Heart right ventricle (tissue), 16 donors: ENCODE data around the gene FHAD1. TPM values are rescaled to one million over a fixed set of nuclear protein-coding genes. Genes with fewer than 3 reads are reported as not detected.

Source experiments
- ATAC-seq, 8 donors: fragments of 200-7000 bp; cut with Tn5 transposase; one replicate each; pipeline ENCODE4 v1.9.1; 2020; ENCODE audit warnings: mild to moderate bottlenecking in 8 of 8, moderate library complexity in 8 of 8, moderate number of reproducible peaks in 1 of 8
- DNase-seq, 2 donors: peaks; one replicate each; pipeline ENCODE4 v3.0.0-alpha.2; 2020
- H3K27ac ChIP-seq, 10 donors: fragments of 200-600 bp; sonication (generic) in 2 of 10; one replicate each; pipeline versions ENCODE4 v1.5.0 to v1.8.0; 2020 to 2022; ENCODE audit warnings: mild to moderate bottlenecking in 3 of 10
- H3K27me3 ChIP-seq, 7 donors: fragments of 200-600 bp; one replicate each; pipeline ENCODE4 v1.8.0; 2021 to 2022; ENCODE audit warnings: mild to moderate bottlenecking in 2 of 7
- H3K36me3 ChIP-seq, 9 donors: fragments of 200-600 bp; sonication (generic) in 1 of 9; one replicate each; pipeline versions ENCODE4 v1.5.0 to v1.8.0; 2020 to 2022; ENCODE audit warnings: mild to moderate bottlenecking in 2 of 9
- H3K4me1 ChIP-seq, 9 donors: fragments of 200-600 bp; sonication (generic) in 1 of 9; one replicate each; pipeline versions ENCODE4 v1.5.0 to v1.8.0; 2020 to 2022; ENCODE audit warnings: mild to moderate bottlenecking in 4 of 9
- H3K4me3 ChIP-seq, 10 donors: fragments of 200-600 bp; sonication (generic) in 2 of 10; one replicate each; pipeline versions ENCODE4 v1.5.0 to v1.8.0; 2020 to 2022; ENCODE audit warnings: mild to moderate bottlenecking in 7 of 10, moderate library complexity in 2 of 10
- H3K9me3 ChIP-seq, 11 donors: fragments of 200-600 bp in 10 of 11; sonication (generic) in 2 of 11; one replicate each; pipeline versions ENCODE4 v1.5.0 to v1.8.0; 2013 to 2022; ENCODE audit warnings: mild to moderate bottlenecking in 2 of 11, control low read depth in 1 of 11, moderate library complexity in 1 of 11
- CTCF ChIP-seq, 9 donors: fragments of 200-600 bp; sonication (generic) in 2 of 9; IDR thresholded peaks; one replicate each; pipeline versions ENCODE4 v1.5.0 to v1.8.0; 2021 to 2022; ENCODE audit warnings: antibody characterized with exemption in 9 of 9, mild to moderate bottlenecking in 5 of 9, moderate library complexity in 1 of 9
- WGBS, 2 donors: extraction: QIAGEN DNeasy Blood & Tissue Kit; methylation state at CpG; one replicate each; pipeline ENCODE4 v1.1.7; 2013; ENCODE audit warnings: inconsistent platforms in 1 of 2; 5-methylcytosine and 5-hydroxymethylcytosine counted together
- intact Hi-C, 10 donors: fragments of 100-400 bp; cut with DNase I; formaldehyde crosslinking; loops; one replicate each; pipeline versions ENCODE4 v1.11.1 to v1.14.2; 2022
- polyA plus RNA-seq, 2 donors: library from polyadenylated mRNA; stranded (reverse); fragments of 200-250 nt; gene quantifications; one replicate each; pipeline ENCODE4 v1.2.3, GENCODE V29; 2013
- total RNA-seq, 10 donors: library from RNA; stranded (reverse); fragmentation: NEBNext Ultra II Directional in 3 of 10; extraction: Animal tissue kit (Norgen Biotek cat#: 25700) in 3 of 10; gene quantifications; one replicate each; pipeline versions ENCODE4 v1.2.1 to v1.2.4, GENCODE V29; 2021 to 2023
- donor health status: Arrhythmogenic right ventricular cardiomyopathy.
- donor health status: ischemic (EF 13 %, LVEDD 7.1; RV severe dilation, severe dysfunction).
- donor health status: healthy with polysubstance abuse.
- donor health status: DM: no; HTN: yes; CAD: no.
- donor health status: DM: no; HTN: no; CAD: no.
- donor health status: ischemic (EF 25% LVEDD 6.9; RV normal size, moderate dysfunction).
- donor health status: ischemic (EF 25% LVEDD 5.7; RV mildly dilated, moderate dysfunction).
- donor health status: healthy.
- donor health status: DM: yes; HTN: yes; CAD: no.
- donor health status: Ischemic cardiomyopathy.
- donor health status: ischemic (EF 35%, LVEDD 5.7; RV mildly dilated, moderate dysfunction).
- donor health status: nonischemic (EF 11% LVEDD 7.7; RV severe dilation, severe dysfunction).
- donor health status: DM: yes; HTN: yes; CAD: no.
- donor health status: PGD.
- donor health status: ischemic (EF 29% LVEDD 5.4; RV normal size, mild dysfunction).
- donor health status: nonischemic (EF 23%, LVEDD 6.1; RV moderate dilation, normal function).

FHAD1 gene
- total and polyA plus RNA-seq, 12 donors: 0.06 to 1.0 (median 0.12) TPM; not detected in 5

DNA sequence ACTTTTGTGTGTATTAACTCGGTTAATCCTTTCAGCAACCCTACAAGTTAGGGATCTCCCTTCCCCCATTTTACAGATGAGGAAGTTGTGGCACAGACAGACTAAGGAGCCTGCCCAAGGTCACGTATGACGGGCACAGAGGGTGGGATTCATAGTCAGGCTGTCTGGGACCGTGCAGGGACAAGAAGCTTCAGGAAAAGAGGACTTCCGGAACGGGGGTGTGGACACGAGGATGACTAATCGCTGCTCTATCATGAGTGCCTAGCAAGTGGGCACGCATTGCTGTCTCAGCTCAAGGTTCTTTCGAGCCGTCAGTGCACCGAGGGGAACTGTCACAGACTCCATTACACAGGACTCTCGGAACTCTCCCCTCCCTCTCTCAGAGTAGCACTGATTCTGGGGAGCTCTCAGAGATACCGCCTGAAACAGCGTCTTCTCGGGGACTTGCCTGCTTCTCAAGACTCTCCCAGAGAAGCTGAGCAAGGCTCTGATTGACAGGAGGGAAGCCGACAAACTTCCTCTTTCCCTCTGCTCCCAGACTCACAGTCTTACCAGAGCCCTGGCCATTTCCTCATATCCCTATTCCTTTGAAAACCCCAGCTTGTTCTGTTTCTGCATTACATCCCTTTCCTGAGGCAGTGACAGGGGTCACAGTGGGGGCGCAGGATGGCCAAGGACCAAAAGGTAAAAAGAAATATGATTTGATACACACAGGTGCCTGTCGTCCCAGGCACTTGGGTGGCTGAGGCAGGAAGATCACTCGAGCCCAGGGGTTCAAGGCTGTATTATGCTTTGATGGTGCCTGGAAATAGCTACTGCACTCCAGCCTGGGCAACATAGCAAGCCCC, 14.4 kb downstream of the FHAD1 start:
- Histone ChIP-seq H3K4me1 (peaks cover 0 to 72% (median 22%) of the 10 kb centered on the region in 9 donors), H3K27me3 (peaks cover 0 to 9% (median 0%) of the 10 kb centered on the region in 7 donors), H3K27ac (peak overlapping the region in 5 of 10 donors; percentile 8 to 83 (median 34)), H3K4me3 (peak overlapping the region in 5 of 10 donors; percentile 8 to 23 (median 17)), H3K36me3 (no peaks in the 10 kb centered on the region), H3K9me3 (peaks cover 0 to 10% (median 0%) of the 10 kb centered on the region in 11 donors)
- 32 to 35% methylated on average over 20 of the region's 20 CpGs for WGBS, 2 donors
- DNase-seq: peak in 1 of 2 donors; percentile 23
- peak; percentile 74 to 90 (median 79) for ATAC-seq
- intact Hi-C loops: no loop called here
- no peak for TF ChIP-seq CTCF (IDR thresholded peaks at IDR 0.05)

DNA sequence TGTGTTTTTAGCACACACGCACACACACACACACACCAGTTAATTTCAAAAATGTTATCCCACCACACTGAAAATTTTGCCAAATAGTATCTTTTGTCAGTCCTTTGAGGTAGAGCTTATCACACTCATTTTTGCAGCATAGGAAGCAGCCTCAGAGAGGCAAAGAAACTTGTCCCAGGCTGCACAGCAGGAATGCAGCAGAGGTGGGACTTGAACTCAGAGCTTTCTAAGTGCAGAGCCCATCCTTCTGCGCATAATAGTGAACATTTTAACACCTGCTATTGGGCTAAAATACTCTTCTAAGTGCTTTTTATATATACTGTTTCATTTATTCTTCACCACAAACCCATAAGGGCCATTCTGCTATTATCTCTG, 15.0 kb downstream of the FHAD1 start:
- intact Hi-C loops: no loop called here
- H3K36me3 ChIP-seq: no peaks in the 10 kb centered on the region
- no peak for TF ChIP-seq CTCF (IDR thresholded peaks at IDR 0.05)
- H3K27me3 ChIP-seq: peaks cover 0 to 9% (median 0%) of the 10 kb centered on the region in 7 donors
- no peak overlapping the region for H3K4me3 ChIP-seq
- DNase-seq (no peak), ATAC-seq (no peak)
- H3K9me3 ChIP-seq: peaks cover 0 to 10% (median 0%) of the 10 kb centered on the region in 11 donors
- peak overlapping the region in 2 of 10 donors; percentile 8 to 83 for H3K27ac ChIP-seq
- 97% methylated on average over 2 of the region's 2 CpGs for WGBS, 2 donors
- peaks cover 0 to 72% (median 22%) of the 10 kb centered on the region in 9 donors for H3K4me1 ChIP-seq

DNA sequence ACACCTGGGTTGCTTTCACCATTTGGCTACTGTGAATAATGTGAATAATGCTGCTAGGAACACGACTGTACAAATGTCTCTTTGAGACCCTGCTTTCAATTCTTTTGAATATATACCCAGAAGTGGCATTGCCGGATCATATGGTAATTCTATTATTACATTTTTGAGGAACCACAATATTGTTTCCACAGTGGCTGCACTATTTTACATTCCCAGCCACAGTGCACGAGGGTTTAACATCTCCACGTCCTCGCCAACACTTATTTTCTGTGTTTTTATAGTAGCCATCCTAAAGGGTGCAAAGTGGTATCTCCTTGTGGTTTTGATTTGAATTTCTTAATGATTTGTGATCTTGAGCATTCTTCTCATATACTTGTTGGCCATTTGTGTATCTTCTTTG, 15.7 kb downstream of the FHAD1 start:
- peak overlapping the region in 1 of 10 donors; percentile 83 for H3K27ac ChIP-seq
- peaks cover 0 to 69% (median 22%) of the 10 kb centered on the region in 9 donors for H3K4me1 ChIP-seq
- peaks cover 0 to 10% (median 0%) of the 10 kb centered on the region in 11 donors for H3K9me3 ChIP-seq
- DNase-seq (no peak), ATAC-seq (no peak)
- no peak for TF ChIP-seq CTCF (IDR thresholded peaks at IDR 0.05)
- intact Hi-C loops: no loop called here
- H3K27me3 ChIP-seq: peaks cover 0 to 9% (median 0%) of the 10 kb centered on the region in 7 donors
- no peak overlapping the region for H3K4me3 ChIP-seq
- H3K36me3 ChIP-seq: no peaks in the 10 kb centered on the region
- 90% methylated on average over 5 of the region's 5 CpGs for WGBS, 2 donors

- no peak for TF ChIP-seq CTCF (IDR thresholded peaks at IDR 0.05)
- Histone ChIP-seq H3K4me3 (no peak overlapping the region), H3K27me3 (peaks cover 0 to 9% (median 0%) of the 10 kb centered on the region in 7 donors), H3K36me3 (no peaks in the 10 kb centered on the region), H3K27ac (no peak overlapping the region), H3K9me3 (peaks cover 0 to 10% (median 0%) of the 10 kb centered on the region in 11 donors), H3K4me1 (peaks cover 0 to 48% (median 17%) of the 10 kb centered on the region in 9 donors)
- intact Hi-C loops: no loop called here
- WGBS, 2 donors: 83 to 84% methylated on average over 2 of the region's 2 CpGs
- no peak for DNase-seq
- ATAC-seq: no peak
These were observed 17.7 kb downstream of the FHAD1 start for GRCh38 chr1:15264769-15265168.
